ENCODE data around the gene CD248. TPM values are rescaled to one million over a fixed set of nuclear protein-coding genes. Genes with fewer than 3 reads are reported as not detected.
"Not testable (repeated sequence)": the region's sequence is repeated elsewhere in the genome, so short reads cannot be mapped to it uniquely, and the experiment has no call there.

Gene CD248
- total RNA-seq, 1 donor from 2014 or later, result 68.7 TPM

GRCh38 chr11:66277471-66278362 is 39.1 kb downstream of the CD248 start, which contains the start of gene CNIH2:
Gene CNIH2 (plus strand): TSS chr11:66278175. CDS start chr11:66278457, 282 bp downstream.
- peak within 1 kb of the TSS; percentile 41 for H3K27ac Mint-ChIP-seq (ENCODE audit: unreplicated experiment)
- H3K27me3 Mint-ChIP-seq (ENCODE audit: unreplicated experiment), result no peaks in the 10 kb centered on the region
- H3K9me3 Mint-ChIP-seq (ENCODE audit: unreplicated experiment), result no peaks in the 10 kb centered on the region
- peak within 1 kb of the TSS; percentile 61 for H3K4me3 Mint-ChIP-seq (ENCODE audit: unreplicated experiment)
- no peak for TF ChIP-seq CTCF (IDR thresholded peaks at IDR 0.05)
- DNase-seq (ENCODE audit: extremely low spot score, unreplicated experiment), result no peak
- peaks cover 20% of the 10 kb centered on the region for H3K36me3 Mint-ChIP-seq (ENCODE audit: unreplicated experiment)
- H3K4me1 Mint-ChIP-seq (ENCODE audit: unreplicated experiment), result peaks cover 31% of the 10 kb centered on the region

- H3K4me3 Mint-ChIP-seq (ENCODE audit: unreplicated experiment); DNase-seq (ENCODE audit: extremely low spot score, unreplicated experiment); H3K27me3 Mint-ChIP-seq (ENCODE audit: unreplicated experiment); H3K9me3 Mint-ChIP-seq (ENCODE audit: unreplicated experiment): not testable (repeated sequence)
- H3K36me3 Mint-ChIP-seq (ENCODE audit: unreplicated experiment), result peaks cover 22% of the 10 kb centered on the region
- peaks cover 24% of the 10 kb centered on the region for H3K4me1 Mint-ChIP-seq (ENCODE audit: unreplicated experiment)
- peak overlapping the region; percentile 41 for H3K27ac Mint-ChIP-seq (ENCODE audit: unreplicated experiment)
These were observed 39.8 kb downstream of the CD248 start for GRCh38 chr11:66277064-66277463.

- H3K27me3 Mint-ChIP-seq (ENCODE audit: unreplicated experiment); DNase-seq (ENCODE audit: extremely low spot score, unreplicated experiment); H3K9me3 Mint-ChIP-seq (ENCODE audit: unreplicated experiment); H3K4me3 Mint-ChIP-seq (ENCODE audit: unreplicated experiment): not testable (repeated sequence)
- Mint-ChIP-seq H3K27ac (ENCODE audit: unreplicated experiment) (peak overlapping the region; percentile 41), H3K36me3 (ENCODE audit: unreplicated experiment) (peaks cover 26% of the 10 kb centered on the region), H3K4me1 (ENCODE audit: unreplicated experiment) (peaks cover 25% of the 10 kb centered on the region)
These were observed 40.2 kb downstream of the CD248 start for GRCh38 chr11:66276619-66277018.

- H3K27ac Mint-ChIP-seq (ENCODE audit: unreplicated experiment), result no peak overlapping the region
- no peak for DNase-seq (ENCODE audit: extremely low spot score, unreplicated experiment)
- peaks cover 20% of the 10 kb centered on the region for H3K4me1 Mint-ChIP-seq (ENCODE audit: unreplicated experiment)
- peaks cover 26% of the 10 kb centered on the region for H3K36me3 Mint-ChIP-seq (ENCODE audit: unreplicated experiment)
- H3K4me3 Mint-ChIP-seq (ENCODE audit: unreplicated experiment), result no peak overlapping the region
- H3K27me3 Mint-ChIP-seq (ENCODE audit: unreplicated experiment), result no peaks in the 10 kb centered on the region
- no peaks in the 10 kb centered on the region for H3K9me3 Mint-ChIP-seq (ENCODE audit: unreplicated experiment)
- no peak for TF ChIP-seq CTCF (IDR thresholded peaks at IDR 0.05)
These were observed 40.7 kb downstream of the CD248 start for GRCh38 chr11:66275984-66276612.

- no peak for TF ChIP-seq CTCF (IDR thresholded peaks at IDR 0.05)
- peaks cover 29% of the 10 kb centered on the region for H3K36me3 Mint-ChIP-seq (ENCODE audit: unreplicated experiment)
These were observed 41.4 kb downstream of the CD248 start for GRCh38 chr11:66275396-66275795.

GRCh38 chr11:66274219-66274618 is 42.6 kb downstream of the CD248 start:
- Mint-ChIP-seq H3K4me3 (ENCODE audit: unreplicated experiment) (no peak overlapping the region), H3K4me1 (ENCODE audit: unreplicated experiment) (peaks cover 25% of the 10 kb centered on the region), H3K27ac (ENCODE audit: unreplicated experiment) (no peak overlapping the region), H3K36me3 (ENCODE audit: unreplicated experiment) (peaks cover 29% of the 10 kb centered on the region), H3K9me3 (ENCODE audit: unreplicated experiment) (no peaks in the 10 kb centered on the region), H3K27me3 (ENCODE audit: unreplicated experiment) (no peaks in the 10 kb centered on the region)
- no peak for DNase-seq (ENCODE audit: extremely low spot score, unreplicated experiment)
- no peak for TF ChIP-seq CTCF (IDR thresholded peaks at IDR 0.05)

More at GRCh38 chr11:66275396-66275795, 41.4 kb downstream of the CD248 start:
- Mint-ChIP-seq H3K27me3 (ENCODE audit: unreplicated experiment) (no peaks in the 10 kb centered on the region), H3K27ac (ENCODE audit: unreplicated experiment) (no peak overlapping the region), H3K4me1 (ENCODE audit: unreplicated experiment) (peaks cover 19% of the 10 kb centered on the region), H3K4me3 (ENCODE audit: unreplicated experiment) (no peak overlapping the region), H3K9me3 (ENCODE audit: unreplicated experiment) (no peaks in the 10 kb centered on the region)
- DNase-seq (ENCODE audit: extremely low spot score, unreplicated experiment), result no peak
